H1 (cell line): ENCODE measurements around the gene OVCH1.

Experiments
- CEBPB ChIP-seq: IDR thresholded peaks from 2 replicates; pipeline ENCODE4 v1.6.1; 2012; ENCODE audit warnings: low read depth, low read length
- CTCF ChIP-seq, 3 experiments: IDR thresholded peaks; 1 replicate in 2 of 3; 2 replicates in 1 of 3; pipeline versions ENCODE4 v1.5.1 to v1.6.1; 2011; ENCODE audit warnings: low read length in 3 of 3, mild to moderate bottlenecking in 3 of 3, inconsistent platforms in 2 of 3, low read depth in 1 of 3, moderate library complexity in 1 of 3; ENCODE audit not compliant: insufficient read depth in 1 of 3; ENCODE audit errors: control extremely low read depth in 1 of 3
- POLR2AphosphoS5 ChIP-seq: IDR thresholded peaks from 2 replicates; pipeline ENCODE4 v1.6.1; 2011; ENCODE audit warnings: low read depth, low read length
- TAF1 ChIP-seq: IDR thresholded peaks from 2 replicates; pipeline ENCODE4 v1.6.1; 2011; ENCODE audit warnings: mild to moderate bottlenecking, low read depth, low read length
- ZNF274 ChIP-seq: IDR thresholded peaks from 2 replicates; pipeline ENCODE4 v1.7.0; 2012; ENCODE audit warnings: low read length, borderline replicate concordance; ENCODE audit errors: extremely low read depth

GRCh38 chr12:29438752-29439408 is 58.6 kb downstream of the OVCH1 start:
- no peak for TF ChIP-seq POLR2AphosphoS5
- TF ChIP-seq TAF1, result no peak
- no peak for TF ChIP-seq CEBPB
- TF ChIP-seq CTCF (IDR thresholded peaks at IDR 0.05; ENCODE audit: control extremely low read depth in 1 of 3, insufficient read depth in 1 of 3, low read depth in 1 of 3, low read length in 3 of 3), result no peak
- no peak for TF ChIP-seq ZNF274
